Stomach smooth muscle (tissue), 2 donors: ENCODE measurements around the gene NTNG1.

ENCODE experiments used
- H3K27ac ChIP-seq: one replicate; pipeline ENCODE4 v1.7.0; 2013; ENCODE audit warnings: mild to moderate bottlenecking, low read length, inconsistent platforms
- H3K27me3 ChIP-seq, 2 donors: one replicate each; pipeline ENCODE4 v1.7.0; 2013; ENCODE audit warnings: low read length in 2 of 2; ENCODE audit not compliant: insufficient read depth in 2 of 2, control insufficient read depth in 1 of 2
- H3K36me3 ChIP-seq, 2 donors: one replicate each; pipeline ENCODE4 v1.7.0; 2013; ENCODE audit warnings: low read length in 2 of 2; ENCODE audit not compliant: control insufficient read depth in 2 of 2, insufficient read depth in 2 of 2
- H3K4me1 ChIP-seq: one replicate; pipeline ENCODE4 v1.7.0; 2013; ENCODE audit warnings: low read length; ENCODE audit not compliant: control insufficient read depth, insufficient read depth
- H3K4me3 ChIP-seq, 2 donors: one replicate each; pipeline ENCODE4 v1.7.0; 2013; ENCODE audit warnings: low read length in 2 of 2
- H3K9ac ChIP-seq, 2 donors: one replicate each; pipeline ENCODE4 v1.7.0; 2013; ENCODE audit warnings: low read length in 2 of 2, mild to moderate bottlenecking in 1 of 2
- H3K9me3 ChIP-seq, 2 donors: one replicate each; pipeline ENCODE4 v1.7.0; 2013; ENCODE audit warnings: low read length in 2 of 2; ENCODE audit not compliant: control insufficient read depth in 2 of 2
- donor health status: healthy.
- donor health status: Pancreatic carcinoma.

Gene NTNG1

GRCh38 chr1:107123741-107124140 lies 17.1 kb upstream of the NTNG1 start:
- Histone ChIP-seq H3K36me3 (no peaks in the 10 kb centered on the region), H3K4me1 (no peaks in the 10 kb centered on the region), H3K9ac (no peak overlapping the region), H3K27me3 (no peaks in the 10 kb centered on the region), H3K4me3 (no peak overlapping the region), H3K9me3 (no peaks in the 10 kb centered on the region), H3K27ac (no peak overlapping the region)

GRCh38 chr1:107124694-107125093 lies 16.1 kb upstream of the NTNG1 start:
- no peak overlapping the region for H3K9ac ChIP-seq
- no peaks in the 10 kb centered on the region for H3K4me1 ChIP-seq
- no peaks in the 10 kb centered on the region for H3K9me3 ChIP-seq
- no peak overlapping the region for H3K27ac ChIP-seq
- H3K36me3 ChIP-seq: no peaks in the 10 kb centered on the region
- H3K4me3 ChIP-seq: no peak overlapping the region
- no peaks in the 10 kb centered on the region for H3K27me3 ChIP-seq

- no peaks in the 10 kb centered on the region for H3K36me3 ChIP-seq
- no peaks in the 10 kb centered on the region for H3K9me3 ChIP-seq
- no peak overlapping the region for H3K4me3 ChIP-seq
- no peaks in the 10 kb centered on the region for H3K4me1 ChIP-seq
- no peak overlapping the region for H3K9ac ChIP-seq
- no peaks in the 10 kb centered on the region for H3K27me3 ChIP-seq
- H3K27ac ChIP-seq: no peak overlapping the region
These were observed 8.6 kb upstream of the NTNG1 start for GRCh38 chr1:107132195-107132594.

GRCh38 chr1:107132780-107133179 lies 8.1 kb upstream of the NTNG1 start:
- Histone ChIP-seq H3K4me1 (no peaks in the 10 kb centered on the region), H3K27me3 (no peaks in the 10 kb centered on the region), H3K4me3 (no peak overlapping the region), H3K36me3 (no peaks in the 10 kb centered on the region), H3K9me3 (no peaks in the 10 kb centered on the region), H3K27ac (no peak overlapping the region), H3K9ac (no peak overlapping the region)

DNA sequence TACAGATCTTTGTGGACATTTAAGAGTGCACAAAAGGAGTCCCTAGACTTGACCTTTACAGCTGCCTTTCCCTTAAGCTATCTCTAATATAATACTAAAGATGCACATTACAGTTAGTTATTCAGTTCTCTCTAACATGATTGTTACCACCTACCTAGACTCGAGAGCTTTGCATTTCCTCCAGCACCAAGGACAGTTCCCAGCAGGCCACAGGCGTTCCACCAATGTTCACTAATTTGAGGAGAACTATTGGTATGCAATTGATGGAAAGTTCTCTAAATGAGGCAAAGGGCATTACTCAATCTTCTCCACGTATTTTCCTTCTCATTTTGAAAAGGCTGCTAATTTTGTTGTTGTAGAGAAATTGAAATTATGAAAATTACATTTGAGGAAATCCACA lies 5.4 kb upstream of the NTNG1 start:
- H3K27ac ChIP-seq: no peak overlapping the region
- H3K36me3 ChIP-seq: no peaks in the 10 kb centered on the region
- H3K9ac ChIP-seq: no peak overlapping the region
- peaks cover 4% of the 10 kb centered on the region for H3K4me1 ChIP-seq
- H3K4me3 ChIP-seq: no peak overlapping the region
- no peaks in the 10 kb centered on the region for H3K9me3 ChIP-seq
- no peaks in the 10 kb centered on the region for H3K27me3 ChIP-seq

- Histone ChIP-seq H3K36me3 (no peaks in the 10 kb centered on the region), H3K9me3 (no peaks in the 10 kb centered on the region), H3K27ac (no peak overlapping the region), H3K4me3 (no peak overlapping the region), H3K4me1 (peaks cover 4% of the 10 kb centered on the region), H3K9ac (no peak overlapping the region), H3K27me3 (peaks cover 0 to 2% of the 10 kb centered on the region in 2 donors)
These were observed 2.7 kb upstream of the NTNG1 start for GRCh38 chr1:107138166-107138565.

DNA sequence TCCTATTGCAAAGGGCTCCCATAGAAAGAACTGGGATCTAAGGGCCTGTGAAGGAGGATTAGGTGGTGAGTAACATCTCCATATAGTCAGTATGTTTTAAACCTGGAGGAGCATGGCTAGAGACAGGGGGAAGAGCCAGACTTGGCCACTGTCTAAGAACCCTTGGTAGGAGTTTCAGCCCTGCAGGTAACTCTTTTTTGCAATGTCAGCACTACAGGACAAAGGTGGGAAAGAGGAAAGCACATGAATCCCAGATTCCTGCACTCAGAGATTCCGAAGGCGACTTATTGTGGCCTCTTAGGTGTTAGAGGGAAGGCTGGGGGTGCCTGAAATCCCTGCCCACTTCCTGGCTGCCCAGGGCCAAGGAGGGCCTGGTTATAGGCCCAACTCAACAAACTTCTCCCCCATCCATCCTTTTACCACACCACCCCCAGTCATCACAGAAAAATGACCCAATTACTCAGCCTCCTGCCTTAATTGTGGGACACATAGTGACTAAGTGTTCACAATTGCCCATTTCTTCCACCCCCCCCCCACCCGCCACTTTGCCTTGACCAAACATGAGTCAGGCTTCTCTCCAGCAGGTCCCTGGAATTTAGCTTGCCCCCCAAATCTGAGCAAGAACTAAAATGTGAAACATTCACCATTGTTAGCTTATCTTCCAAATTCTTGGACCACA lies 1.9 kb upstream of the NTNG1 start:
- Histone ChIP-seq H3K4me1 (peaks cover 4% of the 10 kb centered on the region), H3K4me3 (no peak overlapping the region), H3K9me3 (no peaks in the 10 kb centered on the region), H3K36me3 (no peaks in the 10 kb centered on the region), H3K27me3 (peaks cover 0 to 2% of the 10 kb centered on the region in 2 donors), H3K9ac (no peak overlapping the region), H3K27ac (no peak overlapping the region)

DNA sequence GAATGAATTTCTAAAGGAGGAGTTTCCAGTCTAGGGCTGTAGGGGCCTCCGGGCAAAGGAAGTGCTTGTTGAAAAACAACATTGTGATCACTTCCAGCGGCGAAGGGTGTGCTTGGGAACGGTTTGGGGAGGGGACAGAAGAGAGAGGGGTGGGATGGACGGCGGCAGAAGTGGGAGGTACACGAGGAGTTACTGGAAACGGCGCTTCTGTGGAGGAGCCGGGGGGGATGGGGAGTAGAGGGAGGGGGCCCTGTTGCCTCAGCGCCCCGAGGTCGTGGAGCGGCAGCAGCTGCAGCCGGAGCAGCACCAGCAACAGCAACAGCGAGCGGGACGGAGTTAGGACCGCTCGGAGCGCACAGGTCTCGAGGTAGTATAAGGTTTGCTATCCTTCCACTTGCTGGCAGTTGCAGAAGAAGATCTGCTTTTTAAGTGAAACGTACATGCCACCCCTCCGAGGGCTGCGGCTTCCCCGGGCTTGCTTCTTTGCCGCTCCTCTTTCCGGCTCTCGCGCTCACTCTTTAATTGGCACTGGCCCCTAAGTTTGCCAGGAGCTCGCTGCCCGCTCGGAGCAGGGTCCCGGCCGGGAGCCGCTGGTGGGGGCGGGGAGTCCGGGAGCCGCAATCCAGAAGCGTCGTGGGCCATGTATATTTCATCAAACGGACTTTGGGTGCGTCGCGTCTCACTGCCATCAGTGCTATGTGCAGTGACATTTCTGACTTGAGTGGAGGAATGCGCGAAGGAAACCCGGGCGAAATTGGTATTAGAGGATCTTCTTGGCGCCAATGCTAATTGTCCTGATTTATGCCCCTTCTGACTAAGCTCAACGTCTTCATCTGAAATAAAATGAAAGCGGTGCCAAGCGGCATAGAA lies 771 bp upstream of the NTNG1 start:
- no peaks in the 10 kb centered on the region for H3K9me3 ChIP-seq
- H3K4me1 ChIP-seq: peaks cover 4% of the 10 kb centered on the region
- H3K36me3 ChIP-seq: no peaks in the 10 kb centered on the region
- peaks cover 0 to 2% of the 10 kb centered on the region in 2 donors for H3K27me3 ChIP-seq
- H3K4me3 ChIP-seq: peak overlapping the region; percentile 71 to 77
- H3K27ac ChIP-seq: no peak overlapping the region
- H3K9ac ChIP-seq: no peak overlapping the region

GRCh38 chr1:107141491-107142126 lies 770 bp downstream of the NTNG1 start:
- Histone ChIP-seq H3K27me3 (peaks cover 0 to 2% of the 10 kb centered on the region in 2 donors), H3K9ac (peak overlapping the region in 1 of 2 donors; percentile 55), H3K36me3 (no peaks in the 10 kb centered on the region), H3K4me3 (peak overlapping the region; percentile 71 to 75), H3K9me3 (no peaks in the 10 kb centered on the region), H3K27ac (no peak overlapping the region), H3K4me1 (peaks cover 4% of the 10 kb centered on the region)

- no peak overlapping the region for H3K9ac ChIP-seq
- H3K9me3 ChIP-seq: no peaks in the 10 kb centered on the region
- peaks cover 4% of the 10 kb centered on the region for H3K4me1 ChIP-seq
- peaks cover 0 to 2% of the 10 kb centered on the region in 2 donors for H3K27me3 ChIP-seq
- peak overlapping the region; percentile 71 to 75 for H3K4me3 ChIP-seq
- H3K36me3 ChIP-seq: no peaks in the 10 kb centered on the region
- H3K27ac ChIP-seq: no peak overlapping the region
These were observed 1.3 kb downstream of the NTNG1 start for GRCh38 chr1:107142140-107142542.
